Measurements from ENCODE around the gene TENT5C. TPM values are rescaled to one million over a fixed set of nuclear protein-coding genes. Genes with fewer than 3 reads are reported as not detected.

The TENT5C gene
- total RNA-seq, 1 experiment from 2014 or later = 1.4 TPM

DNA sequence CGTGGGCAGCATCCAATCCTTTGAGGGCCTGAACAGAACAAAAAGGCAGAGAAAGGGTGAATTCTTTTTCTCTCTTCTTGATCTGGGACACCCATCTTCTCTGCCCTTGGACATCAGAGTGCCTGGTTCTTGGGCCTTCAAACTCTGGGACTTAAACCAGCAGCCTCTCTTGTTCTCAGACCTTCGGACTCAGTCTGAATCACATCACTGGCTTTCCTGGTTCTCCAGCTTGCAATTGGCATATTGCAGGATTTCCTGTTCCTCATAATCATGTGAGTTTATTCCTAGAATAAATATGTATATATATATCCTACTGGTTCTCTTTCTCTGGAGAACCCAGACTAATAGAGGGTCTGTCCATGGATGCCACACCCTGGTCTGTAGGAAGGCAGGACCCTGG, 16.3 kb upstream of the TENT5C start:
- CTCF ChIA-PET = no interaction called here
- Histone ChIP-seq H4K20me1 (ENCODE audit: insufficient read depth) (no peaks in the 10 kb centered on the region), H3K4me2 (ENCODE audit: low read length) (no peak overlapping the region), H3K4me1 (ENCODE audit: control insufficient read depth in 1 of 2, insufficient read depth in 2 of 2, low read length in 2 of 2) (no peaks in the 10 kb centered on the region), H3K27ac (ENCODE audit: low read depth, low read length) (no peak overlapping the region), H3K4me3 (replicated peaks in 1 of 2; ENCODE audit: low read depth in 1 of 2, low read length in 2 of 2) (no peak overlapping the region), H3K79me2 (ENCODE audit: insufficient read depth, low read length) (no peaks in the 10 kb centered on the region), H3K9me2 (ENCODE audit: insufficient read depth) (no peaks in the 10 kb centered on the region), H3K9ac (ENCODE audit: low read length) (no peak overlapping the region), H3K9me3 (ENCODE audit: control insufficient read depth in 1 of 2, insufficient read depth in 1 of 2, low read depth in 1 of 2, low read length in 2 of 2) (no peaks in the 10 kb centered on the region), H3K27me3 (ENCODE audit: insufficient read depth, low read length) (no peaks in the 10 kb centered on the region), H3K36me3 (ENCODE audit: control insufficient read depth in 1 of 2, insufficient read depth in 2 of 2, low read length in 2 of 2) (no peaks in the 10 kb centered on the region), H2AFZ (ENCODE audit: low read depth, low read length, poor library complexity, severe bottlenecking) (no peak overlapping the region)
- ATAC-seq (no peak), DNase-seq (ENCODE audit: low read depth, low spot score) (no peak)
- TF ChIP-seq, protein P1, sequence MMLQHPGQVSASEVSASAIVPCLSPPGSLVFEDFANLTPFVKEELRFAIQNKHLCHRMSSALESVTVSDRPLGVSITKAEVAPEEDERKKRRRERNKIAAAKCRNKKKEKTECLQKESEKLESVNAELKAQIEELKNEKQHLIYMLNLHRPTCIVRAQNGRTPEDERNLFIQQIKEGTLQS (IDR thresholded peaks at IDR 0.05) = no peak
- TF ChIP-seq CEBPB (IDR thresholded peaks at IDR 0.05; ENCODE audit: low read depth) (no peak), FOSL1 (IDR thresholded peaks at IDR 0.05; ENCODE audit: low read depth) (no peak), POLR2A (IDR thresholded peaks at IDR 0.05; ENCODE audit: borderline replicate concordance, extremely low read depth, insufficient read depth, insufficient read length) (no peak), ZNF274 (IDR thresholded peaks at IDR 0.05; ENCODE audit: low read depth, low read length) (no peak), YY1 (IDR thresholded peaks at IDR 0.05; ENCODE audit: extremely low read depth, insufficient replicate concordance, low read depth, low read length) (no peak), JUND (IDR thresholded peaks at IDR 0.05) (no peak), SIN3A (IDR thresholded peaks at IDR 0.05; ENCODE audit: low read depth) (no peak), EGR1 (IDR thresholded peaks at IDR 0.05; ENCODE audit: low read depth) (no peak), EZH2 (IDR thresholded peaks at IDR 0.05) (no peak), SRF (IDR thresholded peaks at IDR 0.05; ENCODE audit: low read depth) (no peak), POLR2AphosphoS5 (IDR thresholded peaks at IDR 0.05; ENCODE audit: low read depth, low read length) (no peak), ZFX (IDR thresholded peaks at IDR 0.05) (no peak), ELF1 (IDR thresholded peaks at IDR 0.05; ENCODE audit: borderline replicate concordance, low read depth) (no peak)
- TF ChIP-seq, protein P2, sequence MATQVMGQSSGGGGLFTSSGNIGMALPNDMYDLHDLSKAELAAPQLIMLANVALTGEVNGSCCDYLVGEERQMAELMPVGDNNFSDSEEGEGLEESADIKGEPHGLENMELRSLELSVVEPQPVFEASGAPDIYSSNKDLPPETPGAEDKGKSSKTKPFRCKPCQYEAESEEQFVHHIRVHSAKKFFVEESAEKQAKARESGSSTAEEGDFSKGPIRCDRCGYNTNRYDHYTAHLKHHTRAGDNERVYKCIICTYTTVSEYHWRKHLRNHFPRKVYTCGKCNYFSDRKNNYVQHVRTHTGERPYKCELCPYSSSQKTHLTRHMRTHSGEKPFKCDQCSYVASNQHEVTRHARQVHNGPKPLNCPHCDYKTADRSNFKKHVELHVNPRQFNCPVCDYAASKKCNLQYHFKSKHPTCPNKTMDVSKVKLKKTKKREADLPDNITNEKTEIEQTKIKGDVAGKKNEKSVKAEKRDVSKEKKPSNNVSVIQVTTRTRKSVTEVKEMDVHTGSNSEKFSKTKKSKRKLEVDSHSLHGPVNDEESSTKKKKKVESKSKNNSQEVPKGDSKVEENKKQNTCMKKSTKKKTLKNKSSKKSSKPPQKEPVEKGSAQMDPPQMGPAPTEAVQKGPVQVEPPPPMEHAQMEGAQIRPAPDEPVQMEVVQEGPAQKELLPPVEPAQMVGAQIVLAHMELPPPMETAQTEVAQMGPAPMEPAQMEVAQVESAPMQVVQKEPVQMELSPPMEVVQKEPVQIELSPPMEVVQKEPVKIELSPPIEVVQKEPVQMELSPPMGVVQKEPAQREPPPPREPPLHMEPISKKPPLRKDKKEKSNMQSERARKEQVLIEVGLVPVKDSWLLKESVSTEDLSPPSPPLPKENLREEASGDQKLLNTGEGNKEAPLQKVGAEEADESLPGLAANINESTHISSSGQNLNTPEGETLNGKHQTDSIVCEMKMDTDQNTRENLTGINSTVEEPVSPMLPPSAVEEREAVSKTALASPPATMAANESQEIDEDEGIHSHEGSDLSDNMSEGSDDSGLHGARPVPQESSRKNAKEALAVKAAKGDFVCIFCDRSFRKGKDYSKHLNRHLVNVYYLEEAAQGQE (IDR thresholded peaks at IDR 0.05; ENCODE audit: low read depth) = no peak
- TF ChIP-seq, protein P3, sequence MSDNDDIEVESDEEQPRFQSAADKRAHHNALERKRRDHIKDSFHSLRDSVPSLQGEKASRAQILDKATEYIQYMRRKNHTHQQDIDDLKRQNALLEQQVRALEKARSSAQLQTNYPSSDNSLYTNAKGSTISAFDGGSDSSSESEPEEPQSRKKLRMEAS (IDR thresholded peaks at IDR 0.05) = no peak
- TF ChIP-seq, protein P4, sequence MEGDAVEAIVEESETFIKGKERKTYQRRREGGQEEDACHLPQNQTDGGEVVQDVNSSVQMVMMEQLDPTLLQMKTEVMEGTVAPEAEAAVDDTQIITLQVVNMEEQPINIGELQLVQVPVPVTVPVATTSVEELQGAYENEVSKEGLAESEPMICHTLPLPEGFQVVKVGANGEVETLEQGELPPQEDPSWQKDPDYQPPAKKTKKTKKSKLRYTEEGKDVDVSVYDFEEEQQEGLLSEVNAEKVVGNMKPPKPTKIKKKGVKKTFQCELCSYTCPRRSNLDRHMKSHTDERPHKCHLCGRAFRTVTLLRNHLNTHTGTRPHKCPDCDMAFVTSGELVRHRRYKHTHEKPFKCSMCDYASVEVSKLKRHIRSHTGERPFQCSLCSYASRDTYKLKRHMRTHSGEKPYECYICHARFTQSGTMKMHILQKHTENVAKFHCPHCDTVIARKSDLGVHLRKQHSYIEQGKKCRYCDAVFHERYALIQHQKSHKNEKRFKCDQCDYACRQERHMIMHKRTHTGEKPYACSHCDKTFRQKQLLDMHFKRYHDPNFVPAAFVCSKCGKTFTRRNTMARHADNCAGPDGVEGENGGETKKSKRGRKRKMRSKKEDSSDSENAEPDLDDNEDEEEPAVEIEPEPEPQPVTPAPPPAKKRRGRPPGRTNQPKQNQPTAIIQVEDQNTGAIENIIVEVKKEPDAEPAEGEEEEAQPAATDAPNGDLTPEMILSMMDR (IDR thresholded peaks at IDR 0.05 in 2 of 3, conservative IDR thresholded peaks at IDR 0.05 in 1 of 3; ENCODE audit: borderline replicate concordance in 1 of 3, insufficient read depth in 1 of 3, low read depth in 2 of 3, low read length in 2 of 3) = no peak
- TF ChIP-seq, protein P5, sequence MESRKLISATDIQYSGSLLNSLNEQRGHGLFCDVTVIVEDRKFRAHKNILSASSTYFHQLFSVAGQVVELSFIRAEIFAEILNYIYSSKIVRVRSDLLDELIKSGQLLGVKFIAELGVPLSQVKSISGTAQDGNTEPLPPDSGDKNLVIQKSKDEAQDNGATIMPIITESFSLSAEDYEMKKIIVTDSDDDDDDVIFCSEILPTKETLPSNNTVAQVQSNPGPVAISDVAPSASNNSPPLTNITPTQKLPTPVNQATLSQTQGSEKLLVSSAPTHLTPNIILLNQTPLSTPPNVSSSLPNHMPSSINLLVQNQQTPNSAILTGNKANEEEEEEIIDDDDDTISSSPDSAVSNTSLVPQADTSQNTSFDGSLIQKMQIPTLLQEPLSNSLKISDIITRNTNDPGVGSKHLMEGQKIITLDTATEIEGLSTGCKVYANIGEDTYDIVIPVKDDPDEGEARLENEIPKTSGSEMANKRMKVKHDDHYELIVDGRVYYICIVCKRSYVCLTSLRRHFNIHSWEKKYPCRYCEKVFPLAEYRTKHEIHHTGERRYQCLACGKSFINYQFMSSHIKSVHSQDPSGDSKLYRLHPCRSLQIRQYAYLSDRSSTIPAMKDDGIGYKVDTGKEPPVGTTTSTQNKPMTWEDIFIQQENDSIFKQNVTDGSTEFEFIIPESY (IDR thresholded peaks at IDR 0.05; ENCODE audit: extremely low read depth, insufficient replicate concordance, low read length) = no peak
- no TSS peak for BruUV-seq (replicated peaks)
- intact Hi-C loops (cut with micrococcal nuclease) = no loop called here
- POLR2A ChIA-PET = no interaction called here
- RAD21 ChIA-PET (ENCODE audit: low non-redundant PET in 1 of 2, low total read pairs in 2 of 2, uncharacterized antibody in 2 of 2, unreplicated experiment in 2 of 2) = no interaction called here
